Mucosa of stomach (tissue), 1 donor: ENCODE results near the gene LRP1B.
"Not testable (repeated sequence)": the region's sequence is repeated elsewhere in the genome, so short reads cannot be mapped to it uniquely, and the experiment has no call there.

Source experiments
- H3K27me3 ChIP-seq: one replicate; pipeline ENCODE4 v1.7.0; 2013; ENCODE audit warnings: mild to moderate bottlenecking, low read length; ENCODE audit not compliant: control insufficient read depth, insufficient read depth
- H3K36me3 ChIP-seq: one replicate; pipeline ENCODE4 v1.7.0; 2013; ENCODE audit warnings: low read length; ENCODE audit not compliant: control insufficient read depth, insufficient read depth
- H3K4me1 ChIP-seq: one replicate; pipeline ENCODE4 v1.7.0; 2013; ENCODE audit warnings: mild to moderate bottlenecking, low read length; ENCODE audit not compliant: control insufficient read depth, insufficient read depth
- H3K4me3 ChIP-seq: one replicate; pipeline ENCODE4 v1.7.0; 2013; ENCODE audit warnings: low read length
- H3K9ac ChIP-seq: one replicate; pipeline ENCODE4 v1.7.0; 2013; ENCODE audit warnings: mild to moderate bottlenecking, low read length, moderate library complexity
- H3K9me3 ChIP-seq: one replicate; pipeline ENCODE4 v1.7.0; 2013; ENCODE audit warnings: mild to moderate bottlenecking, low read length, moderate library complexity; ENCODE audit not compliant: control insufficient read depth
- donor health status: Pancreatic carcinoma.

The LRP1B gene

DNA sequence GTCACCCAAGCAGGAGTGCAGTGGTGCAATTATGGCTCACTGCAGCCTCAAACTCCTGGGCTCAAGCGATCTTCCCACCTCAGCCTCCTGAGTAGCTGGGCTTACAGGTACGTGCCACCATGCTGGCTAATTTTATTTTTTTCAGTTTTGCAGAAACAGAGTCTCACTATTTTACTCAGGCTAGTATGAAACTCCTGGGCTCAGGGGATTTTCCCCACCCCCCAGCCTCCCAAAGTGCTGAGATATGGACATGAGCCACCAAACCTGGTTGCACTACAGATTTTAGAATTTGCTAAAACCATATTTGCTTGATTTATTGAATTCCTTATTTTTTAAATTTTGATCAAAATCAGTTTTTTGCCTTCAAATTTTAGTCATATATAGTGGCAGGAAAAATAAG is 1553.4 kb downstream of the LRP1B start:
- Histone ChIP-seq H3K27me3 (no peaks in the 10 kb centered on the region), H3K36me3 (no peaks in the 10 kb centered on the region)

DNA sequence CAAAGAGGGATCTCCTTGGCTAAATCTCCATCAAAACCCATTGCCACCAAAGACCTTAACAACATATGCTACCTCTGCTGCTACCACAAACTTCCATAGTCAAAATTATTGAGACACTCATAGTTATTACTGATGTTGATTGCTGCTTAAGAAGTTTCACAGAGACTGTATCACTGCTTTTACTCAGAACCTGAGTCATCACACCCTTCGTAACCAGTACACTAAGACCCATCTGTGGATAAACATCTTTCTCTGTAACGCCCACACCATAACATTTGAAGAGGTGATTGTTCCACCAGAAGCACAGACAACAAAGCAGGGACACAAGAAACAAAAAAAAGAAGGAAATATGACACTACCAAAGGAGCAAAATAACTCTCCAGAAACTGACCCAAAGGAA is 1563.1 kb downstream of the LRP1B start:
- H3K9ac ChIP-seq: no peak overlapping the region
- H3K9me3 ChIP-seq: no peaks in the 10 kb centered on the region
- H3K36me3 ChIP-seq: no peaks in the 10 kb centered on the region
- no peak overlapping the region for H3K4me3 ChIP-seq
- H3K4me1 ChIP-seq: no peaks in the 10 kb centered on the region
- H3K27me3 ChIP-seq: no peaks in the 10 kb centered on the region

More for the DNA sequence above, 1553.4 kb downstream of the LRP1B start:
- H3K9ac ChIP-seq: no peak overlapping the region
- H3K9me3 ChIP-seq: no peaks in the 10 kb centered on the region
- no peaks in the 10 kb centered on the region for H3K4me1 ChIP-seq
- no peak overlapping the region for H3K4me3 ChIP-seq

DNA sequence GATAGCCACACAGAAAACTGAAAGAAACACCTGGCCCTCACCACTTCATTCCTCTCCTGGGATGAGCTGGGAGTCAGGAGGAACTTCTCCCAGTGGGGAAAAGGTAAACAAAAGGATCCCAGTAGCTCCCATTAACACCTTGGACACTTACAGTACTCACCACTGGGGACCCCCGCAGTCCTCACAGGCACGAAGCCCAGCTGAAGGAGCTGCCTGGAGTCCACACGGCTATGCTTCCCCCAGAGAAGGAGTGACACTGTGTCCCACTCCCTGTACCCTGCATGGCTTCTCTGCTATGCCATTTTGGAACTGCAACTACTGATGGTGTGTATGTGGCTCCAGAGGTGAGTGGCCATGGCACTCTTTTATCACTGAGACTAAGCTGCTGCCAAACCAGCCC is 1565.1 kb downstream of the LRP1B start:
- Histone ChIP-seq H3K27me3 (no peaks in the 10 kb centered on the region), H3K4me3 (no peak overlapping the region), H3K9me3 (no peaks in the 10 kb centered on the region), H3K4me1 (no peaks in the 10 kb centered on the region), H3K9ac (no peak overlapping the region), H3K36me3 (no peaks in the 10 kb centered on the region)

DNA sequence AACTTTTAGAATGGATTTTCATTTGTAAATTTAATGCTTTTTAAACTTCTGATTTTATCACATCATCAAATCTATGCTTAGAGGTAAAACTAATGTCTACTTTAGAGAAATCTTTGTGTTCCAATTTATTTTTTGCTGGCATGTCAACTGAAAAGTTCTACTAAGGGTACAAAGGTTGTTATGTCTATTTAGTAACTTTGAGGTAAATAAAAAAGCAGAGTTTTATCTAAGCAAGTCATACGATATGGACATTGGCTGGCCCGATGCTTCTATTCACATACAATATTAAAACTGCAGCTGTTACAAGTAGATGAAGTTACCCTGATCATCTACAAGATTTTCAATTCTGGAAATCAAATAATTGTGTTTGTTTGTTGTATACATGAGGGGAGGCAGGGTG is 1575.1 kb downstream of the LRP1B start:
- no peaks in the 10 kb centered on the region for H3K36me3 ChIP-seq
- H3K9me3 ChIP-seq: no peaks in the 10 kb centered on the region
- no peak overlapping the region for H3K9ac ChIP-seq
- H3K27me3 ChIP-seq: no peaks in the 10 kb centered on the region
- H3K4me3 ChIP-seq: no peak overlapping the region
- H3K4me1 ChIP-seq: no peaks in the 10 kb centered on the region

DNA sequence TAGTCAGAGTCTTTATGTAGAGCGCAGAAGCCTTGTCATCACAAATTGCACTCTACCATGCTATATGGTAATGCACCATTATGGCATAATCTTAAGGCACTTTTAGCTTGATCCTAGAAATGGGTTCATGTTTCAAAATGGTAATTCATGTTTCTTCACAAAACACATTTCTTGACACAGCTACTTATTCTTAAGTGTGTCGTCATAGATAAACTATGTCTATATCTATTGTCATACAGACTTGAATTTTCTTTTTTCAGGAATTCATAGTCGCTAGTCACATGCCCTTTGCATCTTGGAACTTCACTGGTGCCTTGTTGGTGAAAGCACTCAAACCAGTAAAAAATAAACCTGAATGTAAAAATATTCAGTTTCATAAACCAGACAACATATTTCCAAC is 1578.2 kb downstream of the LRP1B start:
- no peaks in the 10 kb centered on the region for H3K4me1 ChIP-seq
- no peak overlapping the region for H3K4me3 ChIP-seq
- no peaks in the 10 kb centered on the region for H3K9me3 ChIP-seq
- H3K9ac ChIP-seq: no peak overlapping the region
- H3K27me3 ChIP-seq: no peaks in the 10 kb centered on the region
- H3K36me3 ChIP-seq: no peaks in the 10 kb centered on the region

DNA sequence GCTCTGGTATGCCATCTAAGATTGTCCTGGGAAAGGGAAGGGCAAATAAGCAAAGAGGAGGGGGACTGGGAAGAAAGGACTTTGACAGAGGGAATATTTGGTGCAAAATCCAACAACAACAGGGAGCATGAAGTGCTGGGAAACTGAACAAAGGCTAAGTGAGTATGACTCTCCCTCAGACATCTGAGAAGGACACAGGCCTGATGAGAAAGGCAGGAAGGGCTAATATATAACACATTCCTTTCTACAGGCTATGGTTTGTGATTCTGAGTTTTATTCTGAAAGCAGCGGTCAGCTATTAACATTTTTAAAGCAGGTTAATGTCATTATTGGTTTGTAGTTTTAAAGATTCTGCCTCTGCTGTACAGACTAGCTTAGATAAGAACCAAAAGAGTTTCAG is 1579.5 kb downstream of the LRP1B start:
- no peaks in the 10 kb centered on the region for H3K36me3 ChIP-seq
- H3K4me3 ChIP-seq: no peak overlapping the region
- H3K27me3 ChIP-seq: no peaks in the 10 kb centered on the region
- H3K4me1 ChIP-seq: no peaks in the 10 kb centered on the region
- no peak overlapping the region for H3K9ac ChIP-seq
- H3K9me3 ChIP-seq: no peaks in the 10 kb centered on the region

DNA sequence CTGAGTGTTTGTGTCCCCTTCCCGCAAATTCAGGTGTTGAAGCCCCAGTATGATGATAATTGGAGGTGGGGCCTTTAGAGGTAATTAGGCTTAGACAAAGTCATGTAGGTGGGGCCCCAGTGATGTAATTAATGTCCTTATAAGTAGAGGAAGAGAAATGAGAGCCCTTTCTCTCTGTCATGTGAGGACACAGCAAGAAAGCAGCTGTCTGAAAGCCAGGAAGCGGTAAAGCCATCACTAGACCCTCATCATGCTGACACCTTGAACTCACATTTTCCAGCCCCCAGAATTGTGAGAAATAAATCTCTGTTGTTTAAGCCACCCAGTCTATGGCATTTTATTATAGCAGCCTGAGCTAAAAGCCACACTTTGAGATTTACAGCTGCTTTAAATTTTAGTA is 1580.0 kb downstream of the LRP1B start:
- H3K4me1 ChIP-seq: no peaks in the 10 kb centered on the region
- no peak overlapping the region for H3K9ac ChIP-seq
- no peaks in the 10 kb centered on the region for H3K36me3 ChIP-seq
- H3K27me3 ChIP-seq: no peaks in the 10 kb centered on the region
- H3K4me3 ChIP-seq: no peak overlapping the region
- H3K9me3 ChIP-seq: no peaks in the 10 kb centered on the region

DNA sequence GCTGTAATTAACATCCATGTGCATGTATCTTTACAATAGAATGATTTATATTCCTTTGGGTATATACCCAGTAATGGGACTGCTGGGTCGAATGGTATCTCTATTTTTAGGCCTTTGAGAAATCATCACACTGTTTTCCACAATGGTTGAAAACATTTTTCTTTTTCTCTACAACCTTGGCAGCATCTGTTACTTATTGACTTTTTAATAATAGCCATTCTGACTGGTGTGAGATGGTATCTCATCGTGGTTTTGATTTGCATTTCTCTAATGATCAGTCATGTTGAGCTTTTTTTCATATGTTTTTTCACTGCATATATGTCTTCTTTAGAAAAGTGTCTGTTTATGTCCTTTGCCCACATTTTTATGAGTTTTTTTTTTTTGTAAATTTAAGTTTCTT is 1586.0 kb downstream of the LRP1B start:
- H3K9ac ChIP-seq, H3K4me1 ChIP-seq, H3K9me3 ChIP-seq, H3K36me3 ChIP-seq, H3K27me3 ChIP-seq, H3K4me3 ChIP-seq: not testable (repeated sequence)

DNA sequence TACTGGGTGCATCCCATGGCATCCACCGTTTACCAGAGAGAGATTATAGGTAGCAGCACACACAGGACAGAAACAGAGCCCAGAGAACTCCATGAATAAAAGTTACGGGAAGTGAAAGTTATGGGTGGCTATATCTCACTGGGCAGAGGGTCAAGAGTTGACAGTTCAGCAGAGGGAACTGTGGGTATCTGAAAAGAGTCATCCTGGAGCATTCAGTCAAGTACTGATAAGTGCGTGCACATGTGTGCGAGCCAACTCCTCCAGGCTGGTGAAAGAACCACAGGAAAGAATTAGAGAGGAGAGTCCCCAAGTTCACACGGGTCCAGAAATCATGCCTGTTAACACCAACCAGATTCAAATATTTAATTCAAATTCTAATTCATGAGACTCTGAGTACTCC is 1588.2 kb downstream of the LRP1B start:
- H3K36me3 ChIP-seq: no peaks in the 10 kb centered on the region
- H3K9ac ChIP-seq: no peak overlapping the region
- no peaks in the 10 kb centered on the region for H3K9me3 ChIP-seq
- no peaks in the 10 kb centered on the region for H3K4me1 ChIP-seq
- no peak overlapping the region for H3K4me3 ChIP-seq
- no peaks in the 10 kb centered on the region for H3K27me3 ChIP-seq

DNA sequence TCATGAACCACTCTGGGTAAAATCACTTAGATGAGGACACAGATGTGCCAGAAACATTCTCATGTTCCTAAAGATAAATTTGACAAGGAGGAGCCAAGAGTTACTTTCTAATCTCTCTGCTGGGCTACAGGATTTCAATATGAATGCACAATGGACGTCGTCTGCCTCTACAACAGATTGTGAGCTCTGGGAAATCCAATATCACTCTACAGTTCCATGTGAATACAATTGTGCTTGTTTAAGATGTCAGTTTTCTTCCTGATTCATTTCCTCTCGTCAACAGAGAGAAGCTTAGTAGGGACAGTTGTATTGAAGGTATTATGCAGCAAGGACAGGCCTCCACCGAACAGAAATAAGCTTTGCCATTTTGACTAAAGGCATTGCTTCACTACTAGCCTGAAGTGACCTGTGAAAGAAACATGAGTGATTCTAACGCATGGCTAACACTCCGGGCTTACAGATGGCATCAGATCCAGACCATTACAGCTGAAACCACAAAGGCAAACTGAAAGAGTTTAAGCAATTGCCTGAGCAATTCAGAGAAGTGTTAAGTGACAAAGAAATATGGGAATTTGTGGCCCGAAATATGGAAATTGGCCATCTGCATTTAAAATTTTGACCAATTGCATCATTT is 1591.5 kb downstream of the LRP1B start:
- Histone ChIP-seq H3K9me3 (no peaks in the 10 kb centered on the region), H3K27me3 (no peaks in the 10 kb centered on the region), H3K9ac (no peak overlapping the region)

DNA sequence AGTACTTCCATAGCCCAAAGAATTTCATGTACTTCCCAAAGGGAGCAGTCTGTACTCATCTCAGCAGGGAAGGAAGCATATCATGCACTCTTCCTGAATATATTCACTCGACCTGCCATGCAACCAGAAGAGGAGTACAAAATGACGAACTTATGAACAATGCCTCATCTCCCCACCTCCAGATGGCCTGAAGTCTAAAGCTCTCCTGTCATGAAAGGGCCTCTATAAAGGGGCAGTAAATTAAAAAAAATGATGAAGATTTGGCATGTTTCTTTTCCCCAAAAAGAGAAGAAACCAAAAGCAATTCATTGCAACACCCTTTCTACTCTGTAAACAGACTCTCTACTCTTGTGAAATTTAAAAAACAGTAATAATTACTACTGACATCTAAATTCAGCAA is 1601.1 kb downstream of the LRP1B start:
- Histone ChIP-seq H3K9me3 (no peaks in the 10 kb centered on the region), H3K9ac (no peak overlapping the region), H3K36me3 (no peaks in the 10 kb centered on the region), H3K4me1 (no peaks in the 10 kb centered on the region), H3K27me3 (no peaks in the 10 kb centered on the region), H3K4me3 (no peak overlapping the region)

More for the DNA sequence above, 1591.5 kb downstream of the LRP1B start:
- H3K36me3 ChIP-seq: no peaks in the 10 kb centered on the region
- no peaks in the 10 kb centered on the region for H3K4me1 ChIP-seq
- no peak overlapping the region for H3K4me3 ChIP-seq

DNA sequence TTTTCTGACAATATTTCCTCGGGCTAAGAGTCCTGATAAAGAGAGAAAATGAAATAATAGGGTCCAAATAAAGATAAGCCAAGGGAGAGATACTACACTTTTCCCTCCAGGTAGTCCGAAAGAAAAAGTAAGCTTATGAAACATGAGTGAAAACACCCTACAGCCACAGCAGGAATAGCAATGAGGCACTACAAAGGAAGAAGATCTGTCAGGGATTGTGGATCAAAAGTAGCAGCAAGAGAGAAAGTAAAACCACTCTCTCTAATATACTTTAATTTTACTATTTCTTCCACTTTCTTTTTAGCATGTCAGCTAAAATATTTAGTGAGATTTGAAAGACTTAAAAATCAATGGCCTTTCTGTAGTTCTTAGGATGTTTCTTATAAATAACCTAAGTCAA is 1601.8 kb downstream of the LRP1B start:
- H3K4me3 ChIP-seq: no peak overlapping the region

DNA sequence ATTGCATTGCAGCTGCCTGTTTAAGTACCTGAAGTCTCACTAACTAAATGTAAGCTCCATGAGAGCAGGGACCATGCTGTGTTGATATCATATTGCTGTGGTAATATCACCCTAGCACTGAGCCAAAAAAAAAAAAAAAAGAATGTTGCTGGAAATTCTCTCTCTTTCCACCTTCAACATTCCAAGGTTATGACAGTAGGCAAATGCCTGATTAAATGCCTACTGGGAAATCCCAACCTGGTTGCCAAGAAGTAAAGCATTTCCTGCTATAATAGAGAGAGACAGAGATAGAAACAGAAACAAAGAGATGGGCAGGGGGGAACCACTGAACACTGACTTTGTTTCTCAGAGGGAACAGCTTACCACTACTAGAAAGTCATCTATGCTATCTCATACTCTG is 1604.2 kb downstream of the LRP1B start:
- Histone ChIP-seq H3K4me1 (no peaks in the 10 kb centered on the region), H3K4me3 (no peak overlapping the region), H3K27me3 (no peaks in the 10 kb centered on the region), H3K36me3 (no peaks in the 10 kb centered on the region), H3K9ac (no peak overlapping the region), H3K9me3 (no peaks in the 10 kb centered on the region)

More for the DNA sequence above, 1601.8 kb downstream of the LRP1B start:
- H3K4me1 ChIP-seq: no peaks in the 10 kb centered on the region
- H3K9me3 ChIP-seq: no peaks in the 10 kb centered on the region
- no peaks in the 10 kb centered on the region for H3K27me3 ChIP-seq
- H3K36me3 ChIP-seq: no peaks in the 10 kb centered on the region
- H3K9ac ChIP-seq: no peak overlapping the region
